NCI-H1930 (cell line): ENCODE measurements around the gene GTF2IRD1.
"Not testable (repeated sequence)": the region's sequence is repeated elsewhere in the genome, so short reads cannot be mapped to it uniquely, and the experiment has no call there.

Experiments used
- DNase-seq, 2 experiments: peaks; one replicate each; lab custom pipeline; 2025; lab: John Stamatoyannopoulos, UW

Gene GTF2IRD1

GRCh38 chr7:74470504-74470903 lies 16.8 kb downstream of the GTF2IRD1 start:
- DNase-seq, result no peak

GRCh38 chr7:74473116-74473515 lies 19.4 kb downstream of the GTF2IRD1 start:
- no peak for DNase-seq

GRCh38 chr7:74474271-74474865 lies 20.7 kb downstream of the GTF2IRD1 start:
- DNase-seq, result no peak

GRCh38 chr7:74475243-74475986 lies 21.7 kb downstream of the GTF2IRD1 start:
- no peak for DNase-seq

- DNase-seq, result no peak
These were observed 22.3 kb downstream of the GTF2IRD1 start for GRCh38 chr7:74475987-74476350.

DNA sequence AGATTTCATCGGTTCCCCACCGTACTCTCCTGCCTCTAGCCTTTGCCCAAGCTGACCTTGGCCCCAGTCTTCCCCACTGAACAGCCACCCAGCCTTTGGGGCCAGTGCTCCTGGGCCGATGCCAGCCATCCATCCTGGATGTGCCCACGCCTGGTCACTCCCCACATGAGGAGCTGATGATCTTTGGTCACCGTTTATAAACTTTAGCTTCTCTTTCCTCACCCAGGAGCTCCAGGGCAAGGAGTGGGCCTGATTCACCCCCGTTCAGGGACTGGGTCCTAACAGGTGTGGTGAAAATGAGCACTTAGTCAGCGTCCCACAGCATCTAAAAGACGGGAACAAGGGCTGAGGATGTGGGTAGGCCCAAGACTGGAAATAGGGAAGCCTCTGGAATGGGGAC lies 22.9 kb downstream of the GTF2IRD1 start:
- no peak for DNase-seq

- no peak for DNase-seq
These were observed 25.0 kb downstream of the GTF2IRD1 start for GRCh38 chr7:74478671-74479065.

DNA sequence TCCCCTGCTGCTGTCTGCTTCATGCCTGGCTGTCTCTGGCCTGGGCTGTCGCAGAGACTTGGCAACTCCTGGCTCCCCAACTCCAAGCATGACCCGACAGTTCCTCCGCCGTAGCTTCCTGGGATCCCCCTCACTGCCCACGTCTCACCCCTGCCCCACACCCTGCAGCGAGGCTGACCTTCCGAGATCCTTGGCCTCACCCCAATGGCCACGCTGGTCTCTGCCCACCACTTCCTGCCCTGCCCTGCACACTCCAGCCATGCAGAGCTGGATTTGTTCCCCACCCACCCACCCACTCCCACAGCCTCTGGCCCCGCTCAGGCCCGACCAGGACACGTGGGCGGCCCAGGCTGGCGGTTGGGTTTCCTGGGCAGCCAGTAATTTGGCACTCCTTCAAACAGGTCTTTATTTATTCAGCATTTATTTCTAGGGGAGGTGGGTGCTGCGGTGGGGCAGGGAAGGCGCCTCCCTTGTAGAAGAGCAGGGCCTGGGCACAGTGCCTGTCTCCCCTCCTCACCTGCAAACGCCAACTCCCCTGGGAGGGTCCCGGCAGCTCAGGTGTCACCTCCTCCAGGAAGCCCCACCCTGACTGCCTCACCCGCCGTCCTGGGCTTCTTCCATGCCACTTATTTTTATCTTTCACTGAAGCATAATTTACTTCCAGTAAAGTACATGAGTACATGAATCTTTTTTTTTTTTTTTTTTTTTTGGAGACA lies 25.5 kb downstream of the GTF2IRD1 start:
- no peak for DNase-seq

GRCh38 chr7:74479961-74480829 lies 26.5 kb downstream of the GTF2IRD1 start:
- no peak for DNase-seq

DNA sequence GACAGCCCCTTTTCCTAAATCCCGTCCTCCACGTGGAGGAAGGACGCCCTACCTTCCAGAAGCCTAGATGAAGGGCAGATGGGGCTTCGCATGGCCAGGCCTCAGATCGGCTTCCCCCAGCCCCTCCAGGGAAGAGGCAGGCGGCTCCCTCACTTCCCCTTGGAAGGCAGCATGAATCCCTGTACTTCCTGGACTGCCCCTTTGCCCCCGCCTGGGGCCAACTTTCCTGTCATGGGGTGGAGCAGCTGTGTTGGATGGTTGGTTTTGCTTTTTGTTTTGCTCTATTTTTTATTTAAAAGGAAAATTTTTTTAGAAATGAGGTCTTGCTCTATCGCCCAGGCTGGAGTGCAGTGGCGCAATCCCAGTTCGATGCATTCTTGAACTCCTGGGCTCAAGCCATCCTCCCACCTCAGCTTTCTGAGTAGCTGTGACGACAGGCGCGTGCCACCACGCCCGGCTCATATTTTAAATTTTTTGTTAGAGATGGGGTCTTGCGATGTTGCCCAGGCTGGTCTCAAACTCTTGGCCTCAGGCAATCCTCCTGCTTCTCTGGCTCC lies 27.2 kb downstream of the GTF2IRD1 start:
- DNase-seq, result no peak

GRCh38 chr7:74481458-74482196 lies 27.9 kb downstream of the GTF2IRD1 start:
- DNase-seq, result no peak

DNA sequence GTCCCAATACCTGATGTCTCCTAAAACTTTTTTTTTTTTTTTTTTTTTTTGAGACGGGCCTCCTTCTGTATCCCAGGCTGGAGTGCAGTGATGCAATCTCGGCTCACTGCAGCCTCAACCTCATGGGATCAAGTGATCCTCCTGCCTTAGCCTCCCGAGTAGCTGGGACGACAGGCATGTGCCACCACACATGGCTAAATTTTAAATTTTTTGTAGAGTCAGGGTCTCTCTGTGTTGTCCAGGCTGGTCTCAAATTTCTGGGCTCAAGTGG lies 28.4 kb downstream of the GTF2IRD1 start:
- no peak for DNase-seq

GRCh38 chr7:74482629-74483401 lies 29.1 kb downstream of the GTF2IRD1 start:
- DNase-seq, result no peak

- DNase-seq, result no peak
These were observed 30.0 kb downstream of the GTF2IRD1 start for GRCh38 chr7:74483402-74484336.

DNA sequence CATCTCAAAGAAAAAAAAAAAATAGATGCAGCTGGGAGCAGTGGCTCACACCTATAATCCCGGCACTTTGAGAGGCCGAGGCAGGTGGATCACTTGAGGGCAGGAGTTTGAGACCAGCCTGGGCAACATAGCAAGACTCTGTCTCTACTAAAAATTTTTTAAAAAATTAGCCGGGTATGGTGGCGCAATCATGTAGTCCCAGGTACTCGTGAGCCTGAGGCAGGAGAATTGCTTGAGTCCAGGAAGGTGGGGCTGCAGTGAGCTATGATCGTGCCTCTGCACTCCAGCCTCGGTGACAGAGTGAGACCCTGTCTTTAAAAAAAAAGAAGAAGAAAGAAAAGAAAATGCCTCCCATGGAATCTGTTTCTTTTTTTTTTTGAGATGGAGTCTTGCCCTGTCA lies 31.9 kb downstream of the GTF2IRD1 start:
- no peak for DNase-seq

- not testable (repeated sequence) for DNase-seq
These were observed 34.9 kb downstream of the GTF2IRD1 start for GRCh38 chr7:74488518-74489030.

DNA sequence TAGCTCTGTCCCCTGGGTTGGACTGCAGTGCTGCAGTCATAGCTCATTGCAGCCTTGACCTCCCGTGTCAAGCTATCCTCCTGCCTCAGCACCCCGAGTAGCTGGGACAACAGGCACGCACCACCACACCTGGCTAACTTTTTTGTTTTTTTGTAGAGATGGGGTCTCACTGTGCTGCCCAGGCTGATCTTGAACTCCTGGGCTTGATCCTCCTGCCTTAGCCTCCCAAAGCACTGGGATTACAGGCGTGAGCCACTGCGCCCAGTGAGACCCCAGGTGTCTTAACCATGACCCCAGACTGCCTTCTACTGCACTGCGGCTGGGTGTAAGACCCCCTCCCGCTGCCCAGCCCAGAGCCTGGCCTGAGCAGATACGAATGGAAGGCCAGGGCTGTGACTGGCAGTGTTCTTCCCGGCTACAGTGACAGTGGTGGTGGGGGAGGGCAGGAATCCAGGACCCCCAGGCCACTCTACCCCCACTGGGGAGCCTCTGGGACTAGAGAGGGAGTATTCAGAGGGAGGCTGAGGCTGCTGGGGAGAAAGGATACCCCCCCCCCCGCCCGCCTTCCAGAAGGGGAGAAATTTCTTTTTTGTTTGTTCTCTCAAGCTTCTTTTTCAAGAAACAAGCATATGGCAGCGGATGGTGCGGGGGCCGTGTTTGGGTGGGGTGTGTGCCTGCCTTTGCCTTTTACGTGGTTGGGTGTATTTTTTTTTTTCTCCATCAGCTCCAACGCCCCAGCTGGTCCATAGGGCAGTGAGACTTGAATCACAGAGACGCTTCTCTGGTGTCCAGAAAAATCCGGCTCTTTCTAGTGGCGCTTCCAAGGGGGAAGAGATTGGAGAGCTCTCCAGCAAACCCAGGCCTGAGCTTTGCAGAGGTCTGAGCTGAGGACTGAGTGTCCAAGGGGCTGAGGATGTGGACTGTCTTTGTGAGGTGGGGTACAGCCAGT lies 36.6 kb downstream of the GTF2IRD1 start:
- no peak for DNase-seq

- DNase-seq, result not testable (repeated sequence)
These were observed 37.8 kb downstream of the GTF2IRD1 start for GRCh38 chr7:74491490-74491889.
